GM10248 (cell line): ENCODE data around the gene S100A1.
"Not testable (repeated sequence)": the region's sequence is repeated elsewhere in the genome, so short reads cannot be mapped to it uniquely, and the experiment has no call there.

Experiments used
- CTCF ChIA-PET: fragments of 300-600 bp; sonication (Branson Sonifier 250); formaldehyde crosslinking; extraction: SDS; loops from one replicate; lab custom pipeline; 2021; ENCODE audit warnings: antibody characterized with exemption; lab: Yijun Ruan, JAX
- POLR2A ChIA-PET: fragments of 350-650 bp; sonication (Branson Sonifier 250); formaldehyde crosslinking; extraction: SDS; loops from one replicate; lab custom pipeline; 2020; ENCODE audit warnings: antibody characterized with exemption; lab: Yijun Ruan, JAX
- DNase-seq: peaks from one replicate; pipeline ENCODE4 v3.0.0; 2012; ENCODE audit errors: extremely low spot score
- TF ChIP-seq, protein P1 (sequence below): IDR thresholded peaks from 2 replicates; pipeline ENCODE4 v1.5.1; 2012; ENCODE audit warnings: mild to moderate bottlenecking, low read depth; ENCODE audit errors: extremely low read depth, missing control alignments, control extremely low read depth

S100A1 gene

DNA sequence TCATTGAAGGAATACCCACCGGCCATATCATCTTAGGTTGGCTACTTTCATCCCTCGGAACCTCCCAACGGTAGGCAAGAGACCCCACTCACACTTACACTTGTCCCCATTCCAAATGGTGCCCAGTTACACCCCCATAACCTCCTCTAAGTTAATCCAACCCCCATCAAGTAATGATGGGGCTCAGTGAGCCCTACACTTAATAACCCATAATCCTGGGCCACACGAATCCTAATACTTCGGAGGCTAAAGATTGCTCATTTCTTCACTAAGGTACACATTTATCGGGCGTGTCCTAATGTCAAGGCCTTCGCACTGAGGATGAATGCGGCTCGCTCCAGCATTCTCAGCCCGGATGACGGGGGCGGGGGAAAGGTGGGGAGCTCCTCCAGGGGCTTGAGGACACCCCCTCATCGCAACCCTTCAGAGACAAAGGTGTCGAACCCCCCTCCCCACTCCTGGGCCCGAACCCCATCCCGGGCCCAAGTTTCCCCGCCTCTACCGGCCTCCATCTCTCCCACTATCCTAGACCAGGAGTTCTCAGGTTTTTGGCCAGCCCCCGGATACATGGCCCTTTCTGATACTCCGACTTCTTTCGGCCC is 42.1 kb downstream of the S100A1 start:
- DNase-seq = no peak
- TF ChIP-seq, protein P1, sequence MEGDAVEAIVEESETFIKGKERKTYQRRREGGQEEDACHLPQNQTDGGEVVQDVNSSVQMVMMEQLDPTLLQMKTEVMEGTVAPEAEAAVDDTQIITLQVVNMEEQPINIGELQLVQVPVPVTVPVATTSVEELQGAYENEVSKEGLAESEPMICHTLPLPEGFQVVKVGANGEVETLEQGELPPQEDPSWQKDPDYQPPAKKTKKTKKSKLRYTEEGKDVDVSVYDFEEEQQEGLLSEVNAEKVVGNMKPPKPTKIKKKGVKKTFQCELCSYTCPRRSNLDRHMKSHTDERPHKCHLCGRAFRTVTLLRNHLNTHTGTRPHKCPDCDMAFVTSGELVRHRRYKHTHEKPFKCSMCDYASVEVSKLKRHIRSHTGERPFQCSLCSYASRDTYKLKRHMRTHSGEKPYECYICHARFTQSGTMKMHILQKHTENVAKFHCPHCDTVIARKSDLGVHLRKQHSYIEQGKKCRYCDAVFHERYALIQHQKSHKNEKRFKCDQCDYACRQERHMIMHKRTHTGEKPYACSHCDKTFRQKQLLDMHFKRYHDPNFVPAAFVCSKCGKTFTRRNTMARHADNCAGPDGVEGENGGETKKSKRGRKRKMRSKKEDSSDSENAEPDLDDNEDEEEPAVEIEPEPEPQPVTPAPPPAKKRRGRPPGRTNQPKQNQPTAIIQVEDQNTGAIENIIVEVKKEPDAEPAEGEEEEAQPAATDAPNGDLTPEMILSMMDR = no peak
- CTCF ChIA-PET = interaction anchor here (1.9 kb wide), 1 partner anchor 10 kb away, joined by 8 read pairs; no protein-coding TSS in a partner anchor
- POLR2A ChIA-PET = interaction anchor here (0.6 to 1.4 kb wide), 3 partner anchors 11 to 47 kb away, joined by 3 to 7 read pairs (median 7); partner anchors contain the start of gene CHTOP

DNA sequence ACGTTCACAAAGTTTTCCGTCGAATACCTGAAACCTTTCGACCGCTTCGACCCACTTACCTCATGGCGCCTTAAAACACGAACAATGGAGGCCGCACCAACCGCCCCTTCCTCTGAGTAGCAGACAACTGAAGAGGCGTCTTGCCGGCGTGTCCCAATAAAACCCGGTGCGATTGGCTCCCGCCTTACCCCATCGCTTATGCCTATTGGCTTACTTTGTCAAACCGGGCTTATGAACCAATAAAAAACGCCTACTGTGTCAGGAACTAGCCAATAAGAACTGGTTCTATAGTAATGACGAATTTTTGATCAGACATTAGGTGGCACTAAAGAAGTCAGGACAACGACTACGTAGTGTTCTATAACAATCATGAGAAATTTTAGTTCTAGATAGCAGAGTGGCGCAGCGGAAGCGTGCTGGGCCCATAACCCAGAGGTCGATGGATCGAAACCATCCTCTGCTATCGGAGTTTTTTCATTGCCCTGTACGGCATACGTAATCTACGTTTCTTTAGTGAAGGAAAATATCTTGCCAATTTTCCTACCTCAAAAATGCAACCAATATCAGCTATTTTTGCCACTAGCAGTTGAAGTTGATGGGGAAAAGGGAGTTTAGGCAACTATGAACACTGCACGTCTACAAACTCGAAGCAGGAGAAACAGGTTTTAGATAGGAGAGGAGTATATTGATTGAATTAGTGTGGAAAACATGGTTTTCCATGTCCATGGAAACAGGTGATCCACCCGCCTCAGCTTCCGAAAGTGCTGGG is 42.8 kb downstream of the S100A1 start, which contains the start of gene ILF2:
Gene ILF2 (minus strand): TSS at position 135 of the 769 bp plus-strand sequence. CDS start 71 bp downstream, at position 64.
- peak; percentile 97 for DNase-seq
- ChIA-PET CTCF (interaction anchor here (0.8 to 1.9 kb wide), 7 partner anchors 9 to 316 kb away, joined by 3 to 9 read pairs (median 3); partner anchors contain the start of gene CHTOP), POLR2A (interaction anchor here (0.6 to 1.4 kb wide), 3 partner anchors 11 to 48 kb away, joined by 3 to 7 read pairs (median 7); partner anchors contain the start of gene CHTOP)
- TF ChIP-seq, protein P1 = peak; percentile 30

DNA sequence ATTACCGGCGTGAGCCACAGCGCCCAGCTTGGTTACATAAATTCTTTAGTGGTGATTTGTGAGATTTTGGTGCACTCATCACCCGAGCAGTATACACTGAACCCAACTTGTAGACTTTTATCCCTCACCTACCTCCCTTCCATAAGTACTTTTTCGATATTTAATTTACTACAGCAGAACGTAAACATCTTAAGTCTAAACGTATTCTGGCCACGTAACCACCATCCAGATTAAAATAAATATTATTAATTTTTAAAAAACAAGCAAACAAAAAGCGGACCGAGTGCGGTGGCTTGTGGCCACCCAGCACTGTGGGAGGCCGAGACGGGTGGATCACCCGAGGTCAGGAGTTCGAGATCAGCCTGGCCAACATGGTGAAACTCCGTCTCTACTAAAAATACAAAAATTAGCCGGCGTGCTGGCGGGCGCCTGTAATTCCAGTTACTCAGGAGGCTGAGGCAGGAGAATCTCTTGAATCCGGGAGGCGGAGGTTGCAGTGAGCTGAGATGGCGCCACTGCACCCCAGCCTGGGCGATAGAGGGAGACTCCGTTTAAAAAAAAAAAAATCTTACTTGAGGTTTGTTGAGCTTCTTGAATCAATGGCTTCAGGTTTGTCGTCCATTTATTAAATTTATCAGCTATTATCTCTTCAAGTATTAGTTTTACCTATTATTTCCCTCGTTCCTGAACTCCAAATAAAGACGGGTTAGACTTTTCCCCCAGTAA is 43.6 kb downstream of the S100A1 start:
- ChIA-PET POLR2A (interaction anchor here (0.6 to 1.3 kb wide), 3 partner anchors 38 to 319 kb away, joined by 3 to 4 read pairs (median 4); partner anchors contain the start of genes CHTOP and RPS27), CTCF (interaction anchor here (0.8 to 2.0 kb wide), 11 partner anchors 9 to 315 kb away, joined by 3 to 9 read pairs (median 3); partner anchors contain the start of gene CHTOP)

DNA sequence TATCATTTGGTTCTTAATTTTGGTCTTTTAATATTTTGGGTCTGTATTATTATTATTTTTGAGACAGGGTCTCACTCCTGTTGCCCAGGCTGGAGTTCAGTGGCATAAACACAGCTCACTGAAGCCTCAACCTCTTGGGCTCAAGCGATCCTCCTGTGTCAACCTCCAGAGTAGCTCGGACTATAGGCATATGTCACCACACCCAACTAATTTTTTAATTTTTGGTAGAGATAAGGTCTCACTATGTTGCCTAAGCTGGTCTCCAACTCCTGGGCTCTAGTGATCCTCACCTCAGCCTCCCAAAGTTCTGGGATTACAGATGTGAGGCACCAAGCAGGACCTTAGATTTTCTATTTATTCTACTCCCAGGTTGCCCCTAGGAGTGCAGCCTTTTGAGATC is 45.3 kb downstream of the S100A1 start:
- TF ChIP-seq, protein P1 = no peak
- ChIA-PET CTCF (interaction anchor here (1.3 to 2.0 kb wide), 3 partner anchors 19 to 75 kb away, joined by 3 to 6 read pairs (median 5); no protein-coding TSS in a partner anchor), POLR2A (no interaction called here)
- no peak for DNase-seq

More for the DNA sequence above, 43.6 kb downstream of the S100A1 start:
- not testable (repeated sequence) for DNase-seq

DNA sequence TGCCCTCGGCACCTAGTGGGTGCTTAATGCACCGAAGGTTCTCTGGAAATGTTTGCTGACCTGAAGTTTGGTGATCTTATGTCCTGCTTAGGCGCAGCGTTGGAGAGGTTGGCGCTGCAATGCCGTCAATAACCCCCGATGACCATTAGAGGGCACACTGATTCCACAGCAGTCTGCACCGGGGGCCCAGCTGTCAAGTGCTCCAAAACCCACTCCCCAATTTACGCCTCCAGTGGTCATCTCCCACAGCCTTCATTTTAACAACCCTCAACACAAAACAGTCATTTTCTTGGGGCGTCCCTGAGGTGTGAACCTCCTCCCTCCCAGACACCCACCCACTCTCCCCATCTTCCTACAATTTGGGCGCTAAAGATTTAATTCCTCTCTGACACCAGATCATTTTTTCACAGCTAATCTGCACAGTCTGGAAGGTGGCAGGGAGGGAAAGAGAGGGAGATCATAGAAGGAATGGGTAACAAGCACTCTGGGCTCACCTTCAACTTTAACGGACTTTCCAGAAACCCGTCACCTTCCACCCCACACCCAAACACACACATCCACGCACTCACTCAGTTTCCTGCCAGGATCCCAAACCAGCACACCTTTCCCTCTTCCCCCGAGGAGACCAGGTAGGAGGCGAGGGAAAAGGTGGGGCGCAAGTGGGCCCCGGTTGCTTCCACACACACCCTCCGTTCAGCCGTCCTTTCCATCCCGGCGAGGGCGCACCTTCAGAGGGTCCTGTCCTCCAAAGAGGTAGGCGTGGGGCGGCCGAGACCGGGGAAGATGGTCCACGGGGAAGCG is 49.7 kb downstream of the S100A1 start:
- ChIA-PET POLR2A (no interaction called here), CTCF (interaction anchor here (0.7 to 2.9 kb wide), 27 partner anchors 12 to 317 kb away, joined by 3 to 18 read pairs (median 4); partner anchors contain the start of genes CREB3L4 and SNAPIN)
- TF ChIP-seq, protein P1 = peak; percentile 89
- DNase-seq = peak; percentile 77
